DMS79 treated with DMSO at 0.1 percent for 48 hours (cell line): ENCODE measurements around the gene MRM1.

Source experiments
- DNase-seq: peaks from one replicate; lab custom pipeline; 2025; lab: John Stamatoyannopoulos, UW

MRM1 gene, protein sequence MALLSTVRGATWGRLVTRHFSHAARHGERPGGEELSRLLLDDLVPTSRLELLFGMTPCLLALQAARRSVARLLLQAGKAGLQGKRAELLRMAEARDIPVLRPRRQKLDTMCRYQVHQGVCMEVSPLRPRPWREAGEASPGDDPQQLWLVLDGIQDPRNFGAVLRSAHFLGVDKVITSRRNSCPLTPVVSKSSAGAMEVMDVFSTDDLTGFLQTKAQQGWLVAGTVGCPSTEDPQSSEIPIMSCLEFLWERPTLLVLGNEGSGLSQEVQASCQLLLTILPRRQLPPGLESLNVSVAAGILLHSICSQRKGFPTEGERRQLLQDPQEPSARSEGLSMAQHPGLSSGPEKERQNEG

DNA sequence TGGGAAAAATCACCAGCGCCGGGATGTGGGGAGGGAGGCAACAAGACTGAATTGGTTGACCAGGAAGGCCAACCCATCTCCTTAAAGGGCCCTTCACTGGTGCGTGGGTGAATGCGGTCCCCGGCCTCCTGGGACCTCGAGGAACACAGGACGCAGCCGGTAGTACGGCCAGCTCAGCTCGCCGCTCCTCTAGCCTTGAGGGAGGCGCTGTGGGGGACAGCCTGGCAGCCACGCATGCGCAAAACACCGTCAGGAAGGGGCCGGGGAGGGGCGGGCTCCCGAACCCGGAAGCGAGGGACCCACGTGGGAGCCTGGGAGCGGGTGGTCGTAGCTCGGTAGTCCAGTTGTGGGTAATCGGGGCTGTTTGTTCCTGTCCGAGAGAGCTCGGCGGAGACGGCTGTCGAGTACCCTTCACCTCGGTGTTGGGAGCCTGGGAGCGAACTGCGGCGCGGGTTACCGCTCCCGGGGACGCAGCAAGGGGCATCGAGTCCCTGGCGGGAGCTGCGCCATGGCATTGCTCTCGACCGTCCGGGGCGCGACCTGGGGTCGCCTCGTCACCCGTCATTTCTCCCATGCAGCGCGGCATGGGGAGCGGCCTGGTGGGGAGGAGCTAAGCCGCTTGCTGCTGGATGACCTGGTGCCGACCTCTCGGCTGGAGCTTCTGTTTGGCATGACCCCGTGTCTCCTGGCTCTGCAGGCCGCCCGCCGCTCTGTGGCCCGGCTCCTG is at the start of gene MRM1:
MRM1 (plus strand) TSS at position 281 of the 727 bp plus-strand sequence; CDS start at position 509, 228 bp downstream.
- DNase-seq = peak; percentile 80

DNA sequence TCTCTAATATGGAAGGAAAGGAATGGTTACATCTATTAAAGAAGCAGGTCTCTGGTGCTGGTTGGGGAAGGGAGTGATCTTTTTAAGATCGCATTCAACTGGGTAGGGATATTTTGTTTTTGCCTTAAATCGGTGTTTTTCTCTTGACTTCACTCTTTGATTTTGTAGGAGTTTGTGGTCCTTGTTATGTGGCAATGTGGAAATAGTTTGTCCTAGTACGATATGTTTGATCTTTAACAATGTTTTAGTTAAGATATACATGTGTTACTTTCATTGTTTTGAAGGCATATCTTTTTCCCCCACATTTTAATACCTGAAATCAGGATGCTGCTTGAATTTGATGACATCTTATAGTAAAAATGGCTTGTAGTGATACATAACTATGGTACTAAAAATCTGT is 47.9 kb upstream of the MRM1 start:
- no peak for DNase-seq

DNA sequence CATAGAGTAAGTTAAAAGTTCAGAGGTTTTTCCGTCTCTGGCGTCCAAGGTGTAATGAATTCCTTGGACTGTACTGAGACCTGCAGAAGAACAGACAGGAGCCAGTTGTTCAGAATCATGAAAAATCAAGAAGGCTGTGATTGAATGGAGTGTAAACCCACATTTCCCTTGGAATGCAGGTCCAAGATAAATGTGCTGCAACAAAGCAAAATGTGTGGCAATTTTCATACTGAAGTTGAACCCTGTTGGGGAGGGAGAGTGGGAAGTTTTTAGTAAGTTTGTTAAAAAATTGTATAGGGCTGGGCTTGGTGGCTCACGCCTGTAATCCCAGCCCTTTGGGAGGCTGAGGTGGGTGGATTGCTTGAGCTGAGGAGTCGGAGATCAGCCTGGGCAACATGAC is 35.3 kb upstream of the MRM1 start:
- DNase-seq = no peak

DNA sequence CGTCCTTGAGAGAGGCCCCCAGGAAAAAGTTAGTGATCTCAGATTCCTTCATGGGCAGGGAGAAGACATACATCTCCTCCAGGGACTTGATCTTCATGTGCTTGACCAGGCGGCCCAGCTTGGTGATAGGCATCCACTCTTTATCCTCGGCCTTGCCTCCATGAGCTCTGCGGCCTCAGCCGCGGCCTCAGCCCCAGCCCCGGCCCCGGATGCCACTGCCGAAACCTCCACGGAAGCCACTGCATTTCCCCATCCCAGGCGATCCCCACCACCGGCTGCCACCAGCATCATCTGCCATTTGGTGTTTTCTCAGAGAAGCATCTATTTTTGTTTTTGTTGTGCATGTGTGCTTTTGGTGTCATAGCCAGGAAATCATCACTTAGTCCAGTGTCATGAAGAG is 26.4 kb upstream of the MRM1 start:
- no peak for DNase-seq

DNA sequence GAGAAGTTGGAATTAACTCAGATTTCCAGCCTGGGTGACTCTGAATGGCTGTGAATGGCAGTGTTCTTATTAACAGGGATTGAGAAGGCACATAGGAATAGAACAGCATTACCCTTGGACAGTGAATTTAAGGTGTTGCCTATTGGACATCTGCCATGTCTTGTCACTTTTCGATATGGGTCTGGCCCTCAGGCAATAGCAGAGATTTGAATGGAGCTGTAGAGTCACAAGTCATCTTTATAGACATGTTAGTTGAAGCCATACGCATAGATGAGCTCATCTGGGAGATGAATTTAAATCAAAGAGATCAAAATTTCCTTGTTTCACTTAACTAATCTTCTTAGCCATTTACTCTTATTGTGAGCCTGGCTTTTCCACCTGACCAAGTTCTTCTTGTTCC is 24.6 kb upstream of the MRM1 start:
- DNase-seq = no peak

DNA sequence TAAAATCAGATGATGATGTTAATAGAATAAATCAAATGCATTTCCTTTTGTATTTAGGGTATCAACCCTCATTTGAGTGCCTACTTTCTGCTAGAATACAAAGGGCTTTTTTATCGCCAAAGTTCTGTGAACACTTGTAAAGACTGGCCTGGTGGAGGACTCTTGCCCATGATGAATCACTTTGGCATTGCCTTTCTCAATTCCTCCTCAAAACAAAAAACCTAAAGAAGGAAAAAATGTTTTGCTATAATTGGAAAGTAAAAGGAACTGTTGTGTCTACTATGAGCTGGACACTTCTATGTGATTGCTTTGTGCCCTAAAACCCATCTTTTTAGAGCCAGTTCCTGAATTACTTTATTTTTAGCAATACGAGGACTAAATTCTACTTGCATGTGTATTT is 22.7 kb upstream of the MRM1 start:
- no peak for DNase-seq

DNA sequence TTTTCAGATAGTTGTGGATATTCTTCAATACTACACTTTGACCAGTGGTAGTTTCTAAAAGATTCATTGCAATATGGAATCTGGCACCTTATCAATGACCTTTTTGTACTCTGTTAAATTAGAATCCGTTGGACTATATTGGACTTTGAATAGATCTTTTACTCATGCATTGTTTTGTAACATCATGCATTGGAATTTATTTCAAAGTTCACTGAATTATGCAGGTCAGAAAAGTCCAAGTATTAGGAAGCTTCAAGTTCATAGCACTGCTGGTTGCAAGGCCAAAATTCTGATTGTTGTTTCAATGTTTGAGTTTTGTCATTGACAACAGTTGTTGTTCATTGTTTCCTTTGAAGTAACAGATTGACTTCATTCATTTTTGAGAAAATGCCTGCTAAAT is 17.6 kb upstream of the MRM1 start:
- no peak for DNase-seq

DNA sequence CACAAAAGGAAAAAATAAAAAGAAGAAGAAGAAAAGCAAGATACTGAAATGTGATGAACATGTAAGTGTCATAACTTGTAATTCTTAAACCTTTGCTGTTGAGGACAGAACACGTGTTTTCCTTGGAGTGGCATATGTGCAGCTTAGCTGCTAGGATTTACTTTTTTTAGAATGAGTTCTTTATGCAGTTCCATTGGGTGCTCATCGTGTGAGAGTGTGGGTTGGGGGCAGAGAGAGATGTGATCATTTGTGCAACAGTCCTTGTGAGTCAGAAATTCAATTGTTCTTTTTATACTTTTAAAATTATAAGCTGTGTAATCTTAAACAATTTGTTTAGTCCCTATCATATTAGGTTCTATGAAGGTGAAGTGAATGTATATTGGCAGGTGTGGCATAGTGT is 15.2 kb upstream of the MRM1 start:
- DNase-seq = no peak

DNA sequence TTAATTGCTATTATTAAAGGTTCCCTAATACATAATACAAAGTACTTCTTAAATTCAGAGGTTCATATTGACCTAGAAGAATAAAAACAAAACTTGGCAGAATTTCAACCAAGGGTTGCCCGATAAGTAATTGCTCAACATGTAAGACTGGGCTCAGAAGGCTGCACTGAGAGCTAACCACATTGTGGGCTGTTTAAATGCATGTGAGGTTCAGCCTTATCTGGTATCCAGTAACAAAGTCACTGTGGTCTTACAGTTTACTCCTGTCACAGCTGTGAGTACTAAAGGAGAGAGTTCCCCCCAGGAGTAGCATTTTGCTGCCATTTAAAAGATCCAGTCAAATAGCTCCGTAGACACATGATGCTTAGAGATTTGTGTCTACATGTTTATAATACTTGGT is 11.3 kb upstream of the MRM1 start:
- no peak for DNase-seq

DNA sequence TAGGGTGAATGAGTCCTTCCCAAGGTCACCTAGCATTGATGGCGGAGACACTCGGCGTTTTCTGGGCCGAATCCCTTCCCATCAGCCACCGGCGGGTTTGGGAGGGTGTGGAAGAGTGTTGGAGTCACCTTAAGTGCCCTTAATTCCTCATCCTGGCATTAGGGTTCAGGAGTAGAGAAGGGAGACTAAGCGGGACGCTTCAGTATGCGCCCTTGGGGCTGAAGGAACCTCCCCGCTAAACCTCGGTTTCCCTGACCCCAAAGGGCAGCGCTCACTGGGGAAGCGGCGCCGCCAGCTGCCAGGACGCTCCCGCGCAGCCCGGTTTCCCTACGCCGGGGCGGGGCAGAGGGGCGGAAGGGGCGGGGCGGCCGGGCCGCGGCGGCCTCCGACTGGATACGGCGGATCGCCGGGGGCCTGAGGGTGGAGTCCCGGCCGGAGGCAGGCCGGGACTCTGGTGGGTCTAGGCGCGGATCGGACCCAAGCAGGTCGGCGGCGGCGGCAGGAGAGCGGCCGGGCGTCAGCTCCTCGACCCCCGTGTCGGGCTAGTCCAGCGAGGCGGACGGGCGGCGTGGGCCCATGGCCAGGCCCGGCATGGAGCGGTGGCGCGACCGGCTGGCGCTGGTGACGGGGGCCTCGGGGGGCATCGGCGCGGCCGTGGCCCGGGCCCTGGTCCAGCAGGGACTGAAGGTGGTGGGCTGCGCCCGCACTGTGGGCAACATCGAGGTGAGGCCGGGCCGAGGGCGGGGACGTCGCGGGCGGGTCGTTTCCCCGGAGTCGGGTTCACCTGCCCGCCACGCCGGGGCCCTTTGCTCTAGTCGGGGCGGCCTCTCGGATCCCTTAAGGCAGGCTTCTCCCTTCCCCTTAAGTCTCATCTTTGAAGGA is 9.7 kb upstream of the MRM1 start, which contains the start of gene DHRS11:
DHRS11 (plus strand) TSS at position 446 of the 882 bp plus-strand sequence; CDS start at position 577, 131 bp downstream.
- DNase-seq = peak; percentile 63

DNA sequence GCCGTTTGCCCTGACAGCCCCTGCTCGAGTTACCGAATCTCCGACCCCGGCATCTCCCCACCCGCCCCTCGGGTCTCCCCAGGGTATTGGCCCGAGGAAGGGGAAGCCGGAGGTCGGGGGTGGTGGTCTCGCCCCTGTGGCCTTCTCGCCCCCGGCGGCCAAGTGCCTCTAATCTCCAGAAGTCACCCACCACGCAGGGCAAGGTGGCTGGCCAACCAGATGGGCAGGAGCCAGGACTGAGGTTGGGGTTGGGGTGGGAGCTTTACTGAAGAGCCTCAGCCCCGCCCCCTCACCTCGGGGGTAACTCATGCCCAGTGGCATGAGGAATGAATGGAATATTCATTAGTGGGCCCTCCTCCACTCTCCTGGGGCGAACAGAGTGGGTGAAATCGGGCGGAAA is 9.1 kb upstream of the MRM1 start:
- DNase-seq = peak; percentile 51

DNA sequence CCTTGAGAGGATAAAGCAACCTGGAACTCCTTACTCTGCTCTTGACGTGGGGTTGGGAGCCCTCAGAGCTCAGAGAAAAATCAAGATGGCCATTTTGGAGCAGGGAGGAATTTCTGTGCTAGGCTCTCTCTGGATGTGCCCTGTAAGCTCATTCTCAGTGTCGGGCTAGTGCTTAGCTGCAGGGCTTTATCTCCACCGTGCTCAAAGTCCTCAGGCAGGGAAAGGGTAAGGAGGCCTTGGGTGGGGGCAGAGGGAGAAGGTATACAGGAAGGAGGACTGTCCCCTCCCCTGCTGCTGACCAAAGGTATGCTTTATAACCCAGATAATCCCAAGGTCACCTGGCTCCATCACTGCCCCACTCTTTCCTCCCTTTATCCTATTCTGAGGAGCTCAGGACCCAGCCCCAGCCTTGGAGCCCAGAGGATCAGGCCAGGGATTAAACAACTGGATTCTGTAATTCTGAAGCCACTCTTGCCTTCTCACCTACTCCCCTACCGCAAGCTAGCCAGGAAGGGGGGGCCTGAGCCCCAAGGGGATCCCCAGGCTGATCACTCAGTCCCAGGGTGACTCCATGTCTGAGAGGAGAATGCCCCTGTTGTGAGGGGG is 8.6 kb upstream of the MRM1 start:
- DNase-seq = no peak

DNA sequence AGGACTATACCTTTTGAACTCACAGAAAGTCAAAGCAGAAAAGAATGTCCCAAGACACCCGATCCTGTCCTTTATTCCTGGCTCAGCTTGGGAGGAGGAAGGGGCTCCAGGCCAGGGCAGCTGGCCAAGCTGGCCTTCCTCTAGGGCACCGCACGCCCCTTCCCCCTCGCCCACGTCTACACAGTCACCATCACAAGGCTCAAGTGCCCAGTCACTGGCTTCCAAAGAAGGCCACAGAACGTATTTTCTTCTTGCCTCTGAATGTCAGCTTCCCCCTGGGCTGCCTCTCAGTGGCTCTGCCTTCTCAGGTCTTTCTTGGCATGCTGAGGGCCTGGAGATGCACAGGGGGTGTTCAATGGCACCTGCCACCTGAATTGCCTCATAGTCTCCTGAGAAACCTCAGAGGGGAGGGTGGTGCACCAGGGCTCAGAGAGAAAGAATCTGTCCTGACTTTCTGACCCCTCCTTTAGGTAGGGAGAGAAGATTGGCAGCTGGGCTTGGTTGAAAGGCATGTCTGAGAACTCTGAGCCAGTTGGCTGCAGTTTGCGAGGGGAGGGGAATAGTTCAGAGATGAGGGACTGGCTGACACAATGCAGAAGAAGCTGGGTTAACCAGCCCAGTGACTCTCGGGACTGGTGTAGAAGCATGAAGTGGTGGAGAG is 7.6 kb upstream of the MRM1 start:
- no peak for DNase-seq

DNA sequence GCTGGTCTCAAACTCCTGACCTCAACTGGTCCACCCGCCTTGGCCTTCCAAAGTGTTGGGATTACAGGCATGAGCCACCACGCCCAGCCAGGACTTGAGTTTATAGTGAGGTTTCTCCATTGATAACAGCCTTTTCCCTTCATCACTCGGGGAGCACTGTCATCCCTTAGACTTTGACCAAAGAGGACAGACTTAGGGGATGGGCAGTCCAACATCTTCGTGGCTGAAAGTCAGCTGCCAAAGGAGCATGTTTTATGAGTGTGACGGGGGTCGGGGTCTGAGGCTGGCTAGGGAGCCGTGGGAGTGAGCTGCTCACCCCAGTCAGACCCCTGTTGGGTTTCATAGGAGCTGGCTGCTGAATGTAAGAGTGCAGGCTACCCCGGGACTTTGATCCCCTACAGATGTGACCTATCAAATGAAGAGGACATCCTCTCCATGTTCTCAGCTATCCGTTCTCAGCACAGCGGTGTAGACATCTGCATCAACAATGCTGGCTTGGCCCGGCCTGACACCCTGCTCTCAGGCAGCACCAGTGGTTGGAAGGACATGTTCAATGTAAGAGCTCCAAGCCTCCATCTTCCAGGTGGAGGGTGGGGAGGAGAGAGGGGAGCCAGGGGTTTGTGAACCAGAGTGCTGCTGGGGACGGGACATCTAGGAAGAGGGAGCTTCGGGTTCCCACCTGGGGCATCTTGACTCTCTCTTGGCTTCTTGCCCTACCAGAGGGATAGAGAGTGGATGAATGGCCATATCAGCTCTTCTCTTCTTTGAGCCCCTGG is 6.6 kb upstream of the MRM1 start:
- DNase-seq = no peak

DNA sequence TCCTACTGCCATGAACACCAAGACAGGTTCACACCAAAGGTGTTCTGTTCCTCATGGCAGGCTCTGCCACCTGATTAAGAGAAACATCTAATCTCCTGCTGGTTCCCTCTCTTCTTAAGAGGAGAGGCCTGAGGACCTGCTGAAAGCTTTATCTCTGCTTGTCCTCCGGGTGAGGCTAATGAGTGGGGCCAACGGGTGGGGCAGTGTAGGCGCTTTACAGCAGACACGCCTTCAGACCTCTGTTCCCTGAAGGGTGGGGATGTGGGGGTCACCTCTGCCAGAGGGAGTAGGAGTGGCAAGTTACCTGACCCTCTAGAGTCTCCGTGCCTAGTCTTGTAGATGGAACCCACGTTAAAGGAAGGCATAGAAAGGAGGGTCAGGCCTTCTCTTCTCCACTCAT is 4.2 kb upstream of the MRM1 start:
- DNase-seq = no peak

DNA sequence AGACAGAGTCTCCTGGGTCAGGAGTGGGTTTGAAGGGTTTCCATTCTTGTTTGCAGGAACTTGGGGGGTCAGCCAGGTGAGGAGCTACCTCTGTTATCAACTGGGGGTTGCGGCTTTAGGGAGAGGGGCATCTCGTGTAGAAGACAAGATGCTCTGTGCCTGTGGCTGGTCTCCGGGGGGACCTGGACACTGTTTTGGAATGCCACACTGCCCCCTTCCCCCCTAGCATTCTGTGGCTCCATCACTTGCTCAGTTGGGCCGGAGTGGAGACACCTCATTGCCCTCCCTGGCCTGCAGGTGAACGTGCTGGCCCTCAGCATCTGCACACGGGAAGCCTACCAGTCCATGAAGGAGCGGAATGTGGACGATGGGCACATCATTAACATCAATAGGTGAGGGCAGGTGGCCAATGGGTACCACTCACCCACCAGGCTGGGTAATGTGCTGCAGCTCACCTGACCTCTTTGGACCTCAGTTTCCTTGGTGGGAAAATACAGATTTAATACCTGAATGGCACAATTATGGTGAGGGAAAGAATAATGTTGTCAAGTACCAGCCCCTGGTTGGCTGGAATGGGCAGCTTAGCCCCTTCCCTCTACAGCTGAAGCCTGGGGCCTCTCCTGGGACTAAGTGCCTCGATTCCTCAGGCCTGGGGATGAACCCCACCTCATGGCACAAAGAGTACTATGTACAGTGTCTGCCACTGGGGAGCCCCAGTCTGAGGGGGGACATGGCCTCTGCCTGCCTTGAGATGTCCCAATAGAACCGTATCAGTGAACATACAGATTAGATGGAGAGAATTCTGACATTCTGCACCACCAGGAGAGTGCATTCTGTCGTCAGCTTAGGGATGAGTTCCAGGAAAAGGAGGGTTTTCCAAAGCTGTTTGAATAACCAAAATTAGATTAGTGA is 3.3 kb upstream of the MRM1 start:
- no peak for DNase-seq

DNA sequence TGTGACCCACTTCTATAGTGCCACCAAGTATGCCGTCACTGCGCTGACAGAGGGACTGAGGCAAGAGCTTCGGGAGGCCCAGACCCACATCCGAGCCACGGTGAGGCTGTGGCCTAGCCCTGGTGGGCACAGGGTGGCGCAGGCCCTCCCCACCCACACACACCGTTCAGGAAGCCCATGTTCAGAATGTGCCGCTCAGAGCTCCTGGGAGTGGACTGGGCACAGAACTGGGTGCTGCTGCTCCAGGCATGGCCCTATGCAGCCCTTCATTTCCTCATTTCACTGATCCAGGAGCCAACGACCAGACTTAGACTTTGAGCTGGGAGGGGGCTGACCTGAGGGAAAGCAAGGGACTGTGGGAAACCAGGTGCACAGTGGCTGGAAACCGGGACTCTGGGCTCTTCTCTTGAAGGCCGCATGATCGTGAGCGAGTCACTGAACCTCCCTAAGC is 2.4 kb upstream of the MRM1 start:
- no peak for DNase-seq

DNA sequence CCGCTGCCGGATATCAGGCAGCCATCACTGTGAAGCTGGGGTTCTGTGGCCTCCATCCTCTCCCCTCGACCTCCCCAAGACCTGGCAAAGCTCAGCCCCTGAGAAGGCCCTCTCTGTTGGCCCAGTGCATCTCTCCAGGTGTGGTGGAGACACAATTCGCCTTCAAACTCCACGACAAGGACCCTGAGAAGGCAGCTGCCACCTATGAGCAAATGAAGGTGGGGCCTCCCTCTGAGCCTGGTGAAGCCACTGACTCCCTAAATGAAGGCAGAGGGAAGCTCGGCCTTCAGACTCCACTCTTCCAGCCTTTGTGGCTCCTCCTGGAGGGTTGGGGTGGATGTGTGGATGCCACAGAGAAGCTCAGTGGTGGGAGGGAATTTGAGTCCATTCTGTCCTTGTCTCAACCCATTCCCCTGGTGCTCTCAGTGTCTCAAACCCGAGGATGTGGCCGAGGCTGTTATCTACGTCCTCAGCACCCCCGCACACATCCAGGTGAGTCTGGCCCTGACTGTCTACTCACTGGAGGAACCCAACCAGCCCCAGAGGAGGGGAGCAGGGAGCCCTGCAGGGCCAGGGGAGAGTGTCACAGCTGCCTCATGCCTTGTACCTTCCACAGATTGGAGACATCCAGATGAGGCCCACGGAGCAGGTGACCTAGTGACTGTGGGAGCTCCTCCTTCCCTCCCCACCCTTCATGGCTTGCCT is 1.7 kb upstream of the MRM1 start:
- DNase-seq = no peak

DNA sequence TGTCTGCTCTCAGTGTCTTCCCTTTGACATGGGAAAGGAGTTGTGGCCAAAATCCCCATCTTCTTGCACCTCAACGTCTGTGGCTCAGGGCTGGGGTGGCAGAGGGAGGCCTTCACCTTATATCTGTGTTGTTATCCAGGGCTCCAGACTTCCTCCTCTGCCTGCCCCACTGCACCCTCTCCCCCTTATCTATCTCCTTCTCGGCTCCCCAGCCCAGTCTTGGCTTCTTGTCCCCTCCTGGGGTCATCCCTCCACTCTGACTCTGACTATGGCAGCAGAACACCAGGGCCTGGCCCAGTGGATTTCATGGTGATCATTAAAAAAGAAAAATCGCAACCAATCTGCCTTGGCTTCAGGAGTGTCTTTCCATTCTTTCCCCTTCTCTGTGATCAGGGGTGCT is 918 bp upstream of the MRM1 start:
- no peak for DNase-seq
